NCI-H226 (cell line): Measurements from ENCODE around the gene MTAP.

ENCODE experiments used
- DNase-seq: peaks from one replicate; pipeline ENCODE4 v3.0.0-alpha.2; 2015

MTAP gene

GRCh38 chr9:21802418-21803000 is at the start of gene MTAP:
TSS of gene MTAP (plus strand) at chr9:21802636. CDS start at chr9:21802749, 113 bp downstream.
- peak; percentile 77 for DNase-seq

GRCh38 chr9:21753523-21753922 is 48.9 kb upstream of the MTAP start:
- no peak for DNase-seq

GRCh38 chr9:21754741-21755140 is 47.7 kb upstream of the MTAP start:
- DNase-seq: no peak

GRCh38 chr9:21758540-21758939 is 43.9 kb upstream of the MTAP start:
- DNase-seq: no peak

GRCh38 chr9:21761309-21761901 is 41.0 kb upstream of the MTAP start:
- DNase-seq: no peak

- DNase-seq: no peak
Measured at GRCh38 chr9:21762064-21762463, 40.4 kb upstream of the MTAP start.

GRCh38 chr9:21764846-21765245 is 37.6 kb upstream of the MTAP start:
- DNase-seq: no peak

GRCh38 chr9:21766096-21766495 is 36.3 kb upstream of the MTAP start:
- no peak for DNase-seq

- DNase-seq: peak; percentile 53
Measured at GRCh38 chr9:21770871-21771560, 31.4 kb upstream of the MTAP start.

GRCh38 chr9:21777701-21778100 is 24.7 kb upstream of the MTAP start:
- DNase-seq: peak; percentile 52

GRCh38 chr9:21778304-21778703 is 24.1 kb upstream of the MTAP start:
- DNase-seq: no peak

GRCh38 chr9:21779397-21779796 is 23.0 kb upstream of the MTAP start:
- DNase-seq: peak; percentile 9

GRCh38 chr9:21781656-21782055 is 20.8 kb upstream of the MTAP start:
- DNase-seq: no peak

GRCh38 chr9:21782205-21782604 is 20.2 kb upstream of the MTAP start:
- DNase-seq: no peak

GRCh38 chr9:21788752-21789151 is 13.7 kb upstream of the MTAP start:
- DNase-seq: no peak

GRCh38 chr9:21789541-21790037 is 12.8 kb upstream of the MTAP start:
- peak; percentile 12 for DNase-seq

- DNase-seq: no peak
Measured at GRCh38 chr9:21795483-21795882, 7.0 kb upstream of the MTAP start.

GRCh38 chr9:21796768-21797167 is 5.7 kb upstream of the MTAP start:
- DNase-seq: peak; percentile 66

- no peak for DNase-seq
Measured at GRCh38 chr9:21800931-21801682, 1.3 kb upstream of the MTAP start.

- peak; percentile 58 for DNase-seq
Measured at GRCh38 chr9:21801683-21802417, 586 bp upstream of the MTAP start.

GRCh38 chr9:21803649-21804048 is 1.2 kb downstream of the MTAP start:
- no peak for DNase-seq

GRCh38 chr9:21804331-21804730 is 1.9 kb downstream of the MTAP start:
- DNase-seq: no peak

GRCh38 chr9:21804791-21805190 is 2.4 kb downstream of the MTAP start:
- no peak for DNase-seq
